ENCODE results near the gene DNAJC12.

- TF ChIP-seq PATZ1 (CRISPR knock-in tag; IDR thresholded peaks at IDR 0.05; ENCODE audit: borderline replicate concordance) (no peak), ZC3H10 (CRISPR knock-in tag; IDR thresholded peaks at IDR 0.05) (no peak), PPARA (CRISPR knock-in tag; IDR thresholded peaks at IDR 0.05; ENCODE audit: borderline replicate concordance) (no peak), CREB5 (CRISPR knock-in tag; IDR thresholded peaks at IDR 0.05; ENCODE audit: low read depth) (no peak), ISL1 (CRISPR knock-in tag; IDR thresholded peaks at IDR 0.05) (no peak), ARNTL (CRISPR knock-in tag; IDR thresholded peaks at IDR 0.05; ENCODE audit: borderline replicate concordance, low read depth) (no peak), CSDC2 (CRISPR knock-in tag; IDR thresholded peaks at IDR 0.05) (no peak)
Measured at GRCh38 chr10:67834375-67834774, 3.6 kb downstream of the DNAJC12 start.

All from SK-N-SH treated with all-trans-retinoic acid at 6 μM for 48 hours (cell line).